GM12874 (cell line): ENCODE data around the gene CD3G.

Experiments used
- TF ChIP-seq, protein P1 (sequence below): IDR thresholded peaks from 2 replicates; pipeline ENCODE4 v1.5.1; 2011; ENCODE audit warnings: low read depth, mild to moderate bottlenecking, control low read depth, low read length, moderate library complexity; ENCODE audit not compliant: insufficient read depth

The CD3G gene

DNA sequence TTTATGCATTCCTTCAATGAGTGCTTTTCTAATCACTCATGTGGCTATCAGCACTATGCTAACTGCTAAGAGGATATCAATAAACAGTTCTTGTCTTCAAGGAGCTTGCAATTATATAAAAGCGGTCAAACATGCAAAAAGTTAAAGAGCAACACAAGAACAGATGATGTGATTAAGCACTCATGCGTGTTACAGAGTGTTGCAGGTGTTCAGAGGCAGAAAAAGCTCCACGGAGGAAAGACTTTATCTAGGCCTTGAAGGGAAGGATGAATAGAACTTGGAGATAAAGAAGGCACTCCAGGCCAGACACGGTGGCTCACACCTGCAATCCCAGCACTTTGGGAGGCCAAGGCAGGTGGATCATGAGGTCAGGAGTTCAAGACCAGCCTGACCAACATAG is 26.0 kb upstream of the CD3G start:
- TF ChIP-seq, protein P1, sequence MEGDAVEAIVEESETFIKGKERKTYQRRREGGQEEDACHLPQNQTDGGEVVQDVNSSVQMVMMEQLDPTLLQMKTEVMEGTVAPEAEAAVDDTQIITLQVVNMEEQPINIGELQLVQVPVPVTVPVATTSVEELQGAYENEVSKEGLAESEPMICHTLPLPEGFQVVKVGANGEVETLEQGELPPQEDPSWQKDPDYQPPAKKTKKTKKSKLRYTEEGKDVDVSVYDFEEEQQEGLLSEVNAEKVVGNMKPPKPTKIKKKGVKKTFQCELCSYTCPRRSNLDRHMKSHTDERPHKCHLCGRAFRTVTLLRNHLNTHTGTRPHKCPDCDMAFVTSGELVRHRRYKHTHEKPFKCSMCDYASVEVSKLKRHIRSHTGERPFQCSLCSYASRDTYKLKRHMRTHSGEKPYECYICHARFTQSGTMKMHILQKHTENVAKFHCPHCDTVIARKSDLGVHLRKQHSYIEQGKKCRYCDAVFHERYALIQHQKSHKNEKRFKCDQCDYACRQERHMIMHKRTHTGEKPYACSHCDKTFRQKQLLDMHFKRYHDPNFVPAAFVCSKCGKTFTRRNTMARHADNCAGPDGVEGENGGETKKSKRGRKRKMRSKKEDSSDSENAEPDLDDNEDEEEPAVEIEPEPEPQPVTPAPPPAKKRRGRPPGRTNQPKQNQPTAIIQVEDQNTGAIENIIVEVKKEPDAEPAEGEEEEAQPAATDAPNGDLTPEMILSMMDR: no peak

DNA sequence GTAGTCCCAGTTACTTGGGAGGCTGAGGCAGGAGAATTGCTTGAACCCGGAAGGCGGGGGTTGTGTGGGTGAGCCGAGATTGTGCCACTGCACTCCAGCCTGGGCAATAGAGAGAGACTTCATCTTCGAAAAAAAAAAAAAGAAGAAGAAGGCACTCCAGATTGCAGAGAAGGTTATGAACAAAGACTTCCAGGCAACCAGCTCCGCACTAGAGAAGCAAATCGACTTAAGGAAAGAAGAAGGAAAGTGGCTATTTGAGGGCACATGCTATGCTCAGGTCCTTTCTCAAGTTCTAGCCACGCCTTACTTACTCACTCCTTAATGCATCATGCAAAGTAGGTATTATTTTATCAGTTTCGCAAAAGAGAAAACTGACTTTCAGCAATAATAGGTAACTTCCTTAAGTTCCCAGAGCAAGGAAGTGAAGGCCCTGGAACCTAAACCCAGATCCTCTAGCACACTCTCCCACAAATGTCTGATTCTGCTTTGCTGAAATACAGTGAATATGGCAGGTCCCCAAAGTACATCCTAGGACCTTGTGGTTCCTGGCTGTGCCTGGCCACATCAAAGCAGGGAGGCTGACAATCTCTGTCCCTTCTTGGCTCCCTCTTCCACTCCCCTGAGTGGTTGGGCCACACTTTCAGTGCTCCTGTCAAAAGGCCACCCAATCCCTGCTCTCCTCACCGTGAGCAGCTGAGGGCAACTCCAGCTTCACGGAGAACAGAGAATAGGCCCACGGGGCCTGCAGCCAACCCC is 25.4 kb upstream of the CD3G start:
- TF ChIP-seq, protein P1: no peak

DNA sequence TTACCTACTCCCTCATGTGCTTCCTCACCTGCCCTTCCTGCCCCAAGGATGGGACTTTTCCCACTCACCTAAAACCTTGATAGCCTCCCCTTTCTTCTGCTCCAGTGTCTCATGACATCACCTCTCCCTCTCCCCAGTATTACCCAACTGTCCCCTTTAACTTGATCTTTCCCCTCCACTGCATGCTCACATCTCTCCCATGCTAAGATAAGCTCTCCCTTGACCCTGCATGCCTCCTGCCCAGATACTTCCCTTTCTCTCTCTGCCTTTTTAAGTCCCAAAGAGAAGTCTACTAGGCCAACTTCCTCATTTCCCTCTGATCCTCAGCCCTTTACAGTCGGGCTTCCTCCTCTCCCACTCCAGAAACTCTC is 24.8 kb upstream of the CD3G start:
- TF ChIP-seq, protein P1: no peak

DNA sequence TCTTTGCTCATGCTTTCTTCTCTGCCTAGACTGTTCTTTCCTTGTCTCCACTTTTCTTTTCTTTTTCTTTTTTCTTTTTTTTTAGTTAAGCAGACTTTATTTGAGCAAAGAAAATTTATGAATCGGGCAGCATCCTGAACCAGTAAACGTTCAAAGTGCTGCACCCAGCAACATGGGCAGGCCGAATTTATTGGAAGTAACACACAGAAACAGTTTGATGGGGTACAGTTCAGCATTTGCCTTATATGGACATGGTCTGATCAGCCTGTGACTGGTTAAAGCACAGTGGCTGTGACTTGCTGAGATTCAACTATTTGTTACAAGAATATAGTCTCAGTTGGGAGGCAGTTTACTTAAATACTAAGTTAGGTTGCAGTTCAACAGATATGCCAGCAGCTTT is 23.6 kb upstream of the CD3G start:
- TF ChIP-seq, protein P1: no peak

DNA sequence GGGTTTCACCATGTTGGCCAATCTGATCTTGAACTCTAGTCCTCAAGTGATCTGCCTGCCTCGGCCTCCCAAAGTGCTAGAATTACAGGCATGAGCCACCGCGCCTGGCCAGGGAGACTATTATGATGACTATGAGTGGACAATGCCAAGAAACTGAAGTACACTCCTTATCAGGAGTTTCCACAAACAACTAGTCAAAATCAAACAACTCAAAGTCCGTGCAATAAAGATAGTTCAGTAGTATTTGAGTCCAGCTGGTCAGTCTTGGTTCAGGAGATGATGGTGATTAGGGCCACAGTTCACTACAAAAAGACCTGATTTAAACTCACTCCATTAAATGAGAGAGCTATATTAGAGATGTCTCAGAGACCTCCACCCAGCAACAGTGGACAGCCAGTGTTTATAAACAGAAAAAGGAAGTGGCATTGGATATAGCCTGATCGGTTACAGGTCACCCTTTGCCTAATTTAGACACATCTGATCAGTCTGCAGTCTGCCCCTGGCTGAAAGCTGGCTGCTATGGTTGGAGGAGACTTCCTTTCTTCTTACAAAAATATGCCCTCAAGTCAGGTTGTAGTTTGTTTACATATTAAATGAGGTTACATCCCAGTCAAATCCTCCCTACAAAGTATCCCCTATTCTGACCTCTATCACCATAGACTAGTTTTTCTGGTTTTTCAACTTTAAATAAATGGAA is 22.6 kb upstream of the CD3G start:
- TF ChIP-seq, protein P1: no peak

DNA sequence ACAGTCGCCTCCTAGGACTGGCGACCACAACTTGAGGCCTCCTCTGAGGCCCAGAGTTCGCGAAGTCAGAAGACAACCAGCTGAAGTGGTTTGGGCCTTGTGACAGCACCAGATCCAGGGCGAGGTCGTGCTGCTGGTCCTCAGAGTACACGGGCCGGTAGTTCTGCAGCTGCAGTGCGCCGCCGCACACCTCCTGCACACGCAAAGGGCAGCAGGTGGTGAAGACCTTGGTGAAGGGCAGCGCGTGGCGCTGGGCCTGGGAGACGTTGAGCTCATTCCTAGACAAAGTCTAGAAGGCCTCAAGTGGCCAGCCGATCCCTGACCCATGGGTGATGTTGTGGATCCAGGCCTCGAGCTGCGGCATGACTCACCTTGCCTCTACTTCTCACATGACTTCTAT is 21.4 kb upstream of the CD3G start:
- TF ChIP-seq, protein P1: no peak

DNA sequence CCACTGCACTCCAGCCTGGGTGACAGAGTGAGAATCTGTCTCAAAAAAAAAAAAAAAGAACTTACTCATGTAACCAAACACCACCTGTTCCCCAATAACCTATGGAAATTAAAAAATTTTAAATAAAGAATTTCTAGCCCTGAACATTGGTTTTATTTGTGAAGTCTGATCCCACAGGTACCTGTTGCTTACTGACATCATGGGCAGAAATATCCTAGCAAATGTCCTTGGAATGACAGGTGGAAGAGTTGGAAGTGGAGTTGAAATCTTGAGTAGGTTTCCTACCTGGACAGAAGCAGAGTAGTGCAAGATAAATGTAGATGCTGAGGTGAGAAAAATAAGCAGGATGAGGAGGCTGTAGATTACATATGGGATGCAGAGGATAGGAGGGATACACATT is 18.9 kb upstream of the CD3G start:
- TF ChIP-seq, protein P1: no peak
